ENCODE results near the gene C5orf15. TPM values are rescaled to one million over a fixed set of nuclear protein-coding genes. Genes with fewer than 3 reads are reported as not detected.

Gene C5orf15
- polyA plus RNA-seq, 1 of the 3 experiments (the other 2 are of a cell fraction) = 81.0 TPM

DNA sequence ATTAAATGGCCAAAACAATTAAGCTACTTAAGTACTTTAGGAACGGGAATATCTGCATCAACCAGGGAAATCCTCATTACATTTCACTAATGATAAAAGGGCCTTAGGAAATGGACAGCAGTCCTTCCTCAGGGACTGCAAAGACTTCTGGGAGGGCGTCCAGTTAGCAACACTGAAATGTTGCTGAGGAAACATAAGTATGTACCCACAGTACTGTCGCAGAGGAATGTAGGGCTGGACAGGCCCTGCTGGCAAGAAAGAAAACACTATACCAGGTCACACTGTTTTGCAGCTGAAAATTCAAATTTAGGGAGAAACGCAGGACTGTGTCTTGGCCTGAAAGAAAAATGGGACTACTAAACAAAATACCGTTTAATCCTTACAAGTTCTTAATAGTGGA is 1.3 kb downstream of the C5orf15 start:
- H3K27me3 ChIP-seq (ENCODE audit: insufficient read depth) = no peaks in the 10 kb centered on the region
- H3F3A ChIP-seq (replicated peaks; ENCODE audit: insufficient read depth) = peaks cover 44% of the 10 kb centered on the region
- peaks cover 3% of the 10 kb centered on the region; the same call in 1 of the 2 replicates for H3K9me3 ChIP-seq
- H2AFZ ChIP-seq (ENCODE audit: low read depth) = no peak overlapping the region
- peaks cover 9% of the 10 kb centered on the region for H4K20me1 ChIP-seq (ENCODE audit: insufficient read depth)
- peaks cover 8 to 25% of the 10 kb centered on the region in 2 experiments; a peak in 3 of 4 replicates for H3K4me1 ChIP-seq (ENCODE audit: control insufficient read depth in 1 of 2, insufficient read depth in 2 of 2, low read depth in 1 of 2, low read length in 1 of 2)
- no peaks in the 10 kb centered on the region for H3K9me2 ChIP-seq
- H3K9ac ChIP-seq = peak overlapping the region; percentile 97
- CTCF ChIA-PET = no interaction called here
- peak overlapping the region; percentile 81 to 97; a peak in 3 of 4 replicates for H3K4me3 ChIP-seq (ENCODE audit: low read depth in 2 of 2, low read length in 1 of 2)
- no peak for DNase-seq
- TF ChIP-seq RCOR1 (IDR thresholded peaks at IDR 0.05; ENCODE audit: low read length) (no peak), SMC3 (IDR thresholded peaks at IDR 0.05; ENCODE audit: low read depth, low read length) (no peak)
- TF ChIP-seq, protein P1, sequence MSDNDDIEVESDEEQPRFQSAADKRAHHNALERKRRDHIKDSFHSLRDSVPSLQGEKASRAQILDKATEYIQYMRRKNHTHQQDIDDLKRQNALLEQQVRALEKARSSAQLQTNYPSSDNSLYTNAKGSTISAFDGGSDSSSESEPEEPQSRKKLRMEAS (IDR thresholded peaks at IDR 0.05; ENCODE audit: low read depth) = no peak
- 76% methylated on average over 5 of the region's 5 CpGs for WGBS (ENCODE audit: low lambda C conversion rate)
- H3K27ac ChIP-seq (ENCODE audit: low read depth in 2 of 2, low read length in 1 of 2) = peak overlapping the region in 1 of 2 experiments; percentile 90; a peak in 1 of 4 replicates
- POLR2A ChIA-PET = no interaction called here
- H3K36me3 ChIP-seq (replicated peaks in 1 of 2; ENCODE audit: control insufficient read depth in 1 of 2, insufficient read depth in 2 of 2, low read length in 1 of 2) = peaks cover 10 to 27% of the 10 kb centered on the region in 2 experiments
- H3K79me2 ChIP-seq (ENCODE audit: insufficient read depth) = peaks cover 69% of the 10 kb centered on the region
- H3K4me2 ChIP-seq = peak overlapping the region; percentile 85

DNA sequence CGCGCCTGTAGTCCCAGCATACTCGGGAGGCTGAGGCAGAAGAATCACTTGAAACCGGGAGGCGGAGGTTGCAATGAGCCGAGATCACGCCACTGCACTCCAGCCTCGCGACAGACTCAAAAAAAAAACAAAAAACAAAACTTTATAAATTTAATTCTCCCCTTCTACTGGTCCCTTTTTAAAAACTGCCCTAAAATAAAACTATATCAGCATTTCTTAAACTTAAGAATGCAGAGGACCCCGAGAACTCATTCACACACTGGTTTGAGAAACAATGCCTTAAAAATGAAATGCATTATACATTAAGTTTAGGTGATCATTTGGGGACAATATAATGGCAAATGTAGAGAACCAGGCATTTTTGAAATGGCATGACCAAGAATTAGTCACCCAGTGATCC is 2.3 kb downstream of the C5orf15 start:
- WGBS (ENCODE audit: low lambda C conversion rate) = 93% methylated on average over 10 of the region's 10 CpGs
- H2AFZ ChIP-seq (ENCODE audit: low read depth) = no peak overlapping the region
- ChIA-PET CTCF (interaction anchor here (1.1 kb wide), 1 partner anchor 97 kb away, joined by 3 read pairs; no protein-coding TSS in a partner anchor), POLR2A (no interaction called here)
- H3K36me3 ChIP-seq (replicated peaks in 1 of 2; ENCODE audit: control insufficient read depth in 1 of 2, insufficient read depth in 2 of 2, low read length in 1 of 2) = peaks cover 3 to 19% of the 10 kb centered on the region in 2 experiments
- peaks cover 11% of the 10 kb centered on the region for H4K20me1 ChIP-seq (ENCODE audit: insufficient read depth)
- peaks cover 79% of the 10 kb centered on the region for H3K79me2 ChIP-seq (ENCODE audit: insufficient read depth)
- DNase-seq = no peak
- no peak overlapping the region for H3K4me2 ChIP-seq
- H3K27ac ChIP-seq (ENCODE audit: low read depth in 2 of 2, low read length in 1 of 2) = no peak overlapping the region
- no peak for TF ChIP-seq TAF1 (IDR thresholded peaks at IDR 0.05; ENCODE audit: borderline replicate concordance, low read depth, low read length)
- TF ChIP-seq, protein P2, sequence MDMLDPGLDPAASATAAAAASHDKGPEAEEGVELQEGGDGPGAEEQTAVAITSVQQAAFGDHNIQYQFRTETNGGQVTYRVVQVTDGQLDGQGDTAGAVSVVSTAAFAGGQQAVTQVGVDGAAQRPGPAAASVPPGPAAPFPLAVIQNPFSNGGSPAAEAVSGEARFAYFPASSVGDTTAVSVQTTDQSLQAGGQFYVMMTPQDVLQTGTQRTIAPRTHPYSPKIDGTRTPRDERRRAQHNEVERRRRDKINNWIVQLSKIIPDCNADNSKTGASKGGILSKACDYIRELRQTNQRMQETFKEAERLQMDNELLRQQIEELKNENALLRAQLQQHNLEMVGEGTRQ (IDR thresholded peaks at IDR 0.05; ENCODE audit: borderline replicate concordance, low read depth, low read length) = no peak
- no peak overlapping the region for H3K9ac ChIP-seq
- no peaks in the 10 kb centered on the region for H3K9me2 ChIP-seq
- H3F3A ChIP-seq (replicated peaks; ENCODE audit: insufficient read depth) = peaks cover 45% of the 10 kb centered on the region
- H3K4me1 ChIP-seq (ENCODE audit: control insufficient read depth in 1 of 2, insufficient read depth in 2 of 2, low read depth in 1 of 2, low read length in 1 of 2) = peaks cover 8 to 27% of the 10 kb centered on the region in 2 experiments; a peak in 3 of 4 replicates
- peaks cover 3% of the 10 kb centered on the region; the same call in 1 of the 2 replicates for H3K9me3 ChIP-seq
- H3K27me3 ChIP-seq (ENCODE audit: insufficient read depth) = no peaks in the 10 kb centered on the region
- H3K4me3 ChIP-seq (ENCODE audit: low read depth in 2 of 2, low read length in 1 of 2) = no peak overlapping the region

DNA sequence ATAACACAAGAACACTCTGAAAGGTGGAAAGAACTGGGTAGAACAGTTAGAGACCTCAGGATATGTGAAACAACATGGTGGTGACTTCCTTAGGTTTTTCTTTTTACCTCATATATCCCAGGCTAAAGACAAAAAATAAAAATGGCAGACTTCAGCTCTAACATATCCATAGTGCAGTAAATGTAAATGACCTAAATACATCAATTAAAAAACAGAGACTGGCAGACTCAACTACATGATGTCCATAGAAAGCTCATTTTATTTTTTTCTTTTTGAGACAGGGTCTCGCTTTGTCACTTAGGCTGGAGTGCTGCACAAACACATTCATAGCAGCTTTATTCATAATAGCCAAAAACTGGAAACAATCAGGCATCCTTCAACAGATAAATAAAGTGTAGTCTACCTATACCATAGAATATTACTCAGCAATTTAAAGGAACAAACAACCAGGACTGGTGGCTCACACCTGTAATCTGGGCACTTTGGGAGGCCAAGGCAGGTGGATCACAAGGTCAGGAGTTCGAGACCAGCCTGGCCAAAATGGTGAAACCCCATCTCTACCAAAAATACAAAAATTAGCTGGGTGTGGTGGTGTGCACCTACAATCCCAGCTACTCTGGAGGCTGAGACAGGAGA is 4.8 kb downstream of the C5orf15 start:
- peak overlapping the region in 1 of 2 experiments; percentile 66; a peak in 2 of 4 replicates for H3K27ac ChIP-seq (ENCODE audit: low read depth in 2 of 2, low read length in 1 of 2)
- WGBS (ENCODE audit: low lambda C conversion rate) = 100% methylated on average over 2 of the region's 2 CpGs
- no peak overlapping the region for H3K4me2 ChIP-seq
- H4K20me1 ChIP-seq (ENCODE audit: insufficient read depth) = peaks cover 11% of the 10 kb centered on the region
- DNase-seq = no peak
- peaks cover 3% of the 10 kb centered on the region; the same call in 1 of the 2 replicates for H3K9me3 ChIP-seq
- no peak overlapping the region for H3K4me3 ChIP-seq (ENCODE audit: low read depth in 2 of 2, low read length in 1 of 2)
- H3K4me1 ChIP-seq (ENCODE audit: control insufficient read depth in 1 of 2, insufficient read depth in 2 of 2, low read depth in 1 of 2, low read length in 1 of 2) = peaks cover 8 to 27% of the 10 kb centered on the region in 2 experiments; a peak in 3 of 4 replicates
- H2AFZ ChIP-seq (ENCODE audit: low read depth) = no peak overlapping the region
- H3K9ac ChIP-seq = no peak overlapping the region
- no peaks in the 10 kb centered on the region for H3K9me2 ChIP-seq
- POLR2A ChIA-PET = no interaction called here
- H3K27me3 ChIP-seq (ENCODE audit: insufficient read depth) = no peaks in the 10 kb centered on the region
- H3K79me2 ChIP-seq (ENCODE audit: insufficient read depth) = peaks cover 95% of the 10 kb centered on the region
- H3F3A ChIP-seq (replicated peaks; ENCODE audit: insufficient read depth) = peaks cover 26% of the 10 kb centered on the region
- CTCF ChIA-PET = interaction anchor here (1.0 to 1.9 kb wide), 3 partner anchors 16 to 81 kb away, joined by 3 to 11 read pairs (median 6); no protein-coding TSS in a partner anchor
- peaks cover 14 to 23% of the 10 kb centered on the region in 2 experiments for H3K36me3 ChIP-seq (replicated peaks in 1 of 2; ENCODE audit: control insufficient read depth in 1 of 2, insufficient read depth in 2 of 2, low read length in 1 of 2)
- TF ChIP-seq RXRA (IDR thresholded peaks at IDR 0.05; ENCODE audit: borderline replicate concordance, low read depth) (no peak), EZH2phosphoT487 (IDR thresholded peaks at IDR 0.05; ENCODE audit: borderline replicate concordance, low read depth) (no peak), TEAD4 (IDR thresholded peaks at IDR 0.05; ENCODE audit: borderline replicate concordance, insufficient read depth) (no peak), EP300 (IDR thresholded peaks at IDR 0.05; ENCODE audit: borderline replicate concordance in 1 of 2, low read depth in 1 of 2, low read length in 1 of 2) (no peak), SMC3 (IDR thresholded peaks at IDR 0.05; ENCODE audit: low read depth, low read length) (no peak), GATA2 (CRISPR knock-in tag; IDR thresholded peaks at IDR 0.05) (no peak), TCF12 (IDR thresholded peaks at IDR 0.05) (no peak), POLR2AphosphoS5 (IDR thresholded peaks at IDR 0.05; ENCODE audit: low read depth, low read length) (no peak), ELF1 (IDR thresholded peaks at IDR 0.05) (no peak)
- TF ChIP-seq, protein P3, sequence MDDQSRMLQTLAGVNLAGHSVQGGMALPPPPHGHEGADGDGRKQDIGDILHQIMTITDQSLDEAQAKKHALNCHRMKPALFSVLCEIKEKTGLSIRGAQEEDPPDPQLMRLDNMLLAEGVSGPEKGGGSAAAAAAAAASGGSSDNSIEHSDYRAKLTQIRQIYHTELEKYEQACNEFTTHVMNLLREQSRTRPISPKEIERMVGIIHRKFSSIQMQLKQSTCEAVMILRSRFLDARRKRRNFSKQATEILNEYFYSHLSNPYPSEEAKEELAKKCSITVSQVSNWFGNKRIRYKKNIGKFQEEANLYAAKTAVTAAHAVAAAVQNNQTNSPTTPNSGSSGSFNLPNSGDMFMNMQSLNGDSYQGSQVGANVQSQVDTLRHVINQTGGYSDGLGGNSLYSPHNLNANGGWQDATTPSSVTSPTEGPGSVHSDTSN (IDR thresholded peaks at IDR 0.05) = no peak
- TF ChIP-seq, protein P4, sequence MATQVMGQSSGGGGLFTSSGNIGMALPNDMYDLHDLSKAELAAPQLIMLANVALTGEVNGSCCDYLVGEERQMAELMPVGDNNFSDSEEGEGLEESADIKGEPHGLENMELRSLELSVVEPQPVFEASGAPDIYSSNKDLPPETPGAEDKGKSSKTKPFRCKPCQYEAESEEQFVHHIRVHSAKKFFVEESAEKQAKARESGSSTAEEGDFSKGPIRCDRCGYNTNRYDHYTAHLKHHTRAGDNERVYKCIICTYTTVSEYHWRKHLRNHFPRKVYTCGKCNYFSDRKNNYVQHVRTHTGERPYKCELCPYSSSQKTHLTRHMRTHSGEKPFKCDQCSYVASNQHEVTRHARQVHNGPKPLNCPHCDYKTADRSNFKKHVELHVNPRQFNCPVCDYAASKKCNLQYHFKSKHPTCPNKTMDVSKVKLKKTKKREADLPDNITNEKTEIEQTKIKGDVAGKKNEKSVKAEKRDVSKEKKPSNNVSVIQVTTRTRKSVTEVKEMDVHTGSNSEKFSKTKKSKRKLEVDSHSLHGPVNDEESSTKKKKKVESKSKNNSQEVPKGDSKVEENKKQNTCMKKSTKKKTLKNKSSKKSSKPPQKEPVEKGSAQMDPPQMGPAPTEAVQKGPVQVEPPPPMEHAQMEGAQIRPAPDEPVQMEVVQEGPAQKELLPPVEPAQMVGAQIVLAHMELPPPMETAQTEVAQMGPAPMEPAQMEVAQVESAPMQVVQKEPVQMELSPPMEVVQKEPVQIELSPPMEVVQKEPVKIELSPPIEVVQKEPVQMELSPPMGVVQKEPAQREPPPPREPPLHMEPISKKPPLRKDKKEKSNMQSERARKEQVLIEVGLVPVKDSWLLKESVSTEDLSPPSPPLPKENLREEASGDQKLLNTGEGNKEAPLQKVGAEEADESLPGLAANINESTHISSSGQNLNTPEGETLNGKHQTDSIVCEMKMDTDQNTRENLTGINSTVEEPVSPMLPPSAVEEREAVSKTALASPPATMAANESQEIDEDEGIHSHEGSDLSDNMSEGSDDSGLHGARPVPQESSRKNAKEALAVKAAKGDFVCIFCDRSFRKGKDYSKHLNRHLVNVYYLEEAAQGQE (IDR thresholded peaks at IDR 0.05; ENCODE audit: low read depth, low read length) = no peak

Measured in SK-N-SH (cell line).